ENCODE data around the gene LOX.

Gene LOX

DNA sequence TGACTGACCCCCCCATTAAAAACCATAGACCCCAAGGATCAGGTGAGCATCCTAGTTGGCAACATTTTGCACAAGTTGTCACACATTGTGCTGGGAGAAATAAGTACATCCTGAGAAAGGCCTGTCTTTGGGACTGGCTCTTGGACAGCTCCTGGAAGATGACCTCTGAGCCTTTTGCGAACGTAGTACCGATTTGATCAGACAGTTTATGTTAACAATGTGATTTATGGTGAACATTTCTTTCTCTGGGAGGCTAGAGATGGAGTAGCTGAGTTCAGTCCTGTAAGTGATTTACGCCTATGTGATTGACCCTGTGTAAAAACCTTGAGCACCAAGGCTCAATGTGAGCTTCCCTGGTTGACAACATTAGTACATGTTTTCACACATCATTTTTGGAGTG lies 41.7 kb downstream of the LOX start:
- H3K36me3 Mint-ChIP-seq: peaks cover 16% of the 10 kb centered on the region
- no peak overlapping the region for H3K27ac Mint-ChIP-seq
- H3K9me3 Mint-ChIP-seq: no peaks in the 10 kb centered on the region
- H3K4me1 Mint-ChIP-seq: no peaks in the 10 kb centered on the region
- no peaks in the 10 kb centered on the region for H3K27me3 Mint-ChIP-seq
- H3K4me3 Mint-ChIP-seq: no peak overlapping the region

DNA sequence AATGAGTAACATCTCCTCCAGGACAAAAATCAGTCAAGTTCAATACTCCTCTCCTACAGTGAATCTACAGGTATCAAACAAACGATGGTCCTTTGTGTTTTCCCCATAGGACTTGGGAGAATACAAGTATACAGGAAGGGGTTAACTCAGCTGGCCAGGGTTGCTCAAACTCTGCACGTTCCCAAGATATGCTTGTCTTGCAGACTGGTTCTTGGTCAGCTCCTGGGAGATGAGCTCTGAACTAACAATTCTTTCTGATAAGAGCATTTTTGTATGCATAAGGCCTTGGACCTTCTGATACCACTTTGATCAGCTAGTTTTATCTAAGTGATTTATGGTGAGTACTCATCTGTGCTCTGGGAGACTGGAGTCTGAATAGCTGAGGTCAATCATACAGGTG lies 42.1 kb downstream of the LOX start:
- Mint-ChIP-seq H3K4me3 (no peak overlapping the region), H3K4me1 (no peaks in the 10 kb centered on the region), H3K36me3 (peaks cover 16% of the 10 kb centered on the region), H3K27ac (no peak overlapping the region), H3K27me3 (no peaks in the 10 kb centered on the region), H3K9me3 (no peaks in the 10 kb centered on the region)

DNA sequence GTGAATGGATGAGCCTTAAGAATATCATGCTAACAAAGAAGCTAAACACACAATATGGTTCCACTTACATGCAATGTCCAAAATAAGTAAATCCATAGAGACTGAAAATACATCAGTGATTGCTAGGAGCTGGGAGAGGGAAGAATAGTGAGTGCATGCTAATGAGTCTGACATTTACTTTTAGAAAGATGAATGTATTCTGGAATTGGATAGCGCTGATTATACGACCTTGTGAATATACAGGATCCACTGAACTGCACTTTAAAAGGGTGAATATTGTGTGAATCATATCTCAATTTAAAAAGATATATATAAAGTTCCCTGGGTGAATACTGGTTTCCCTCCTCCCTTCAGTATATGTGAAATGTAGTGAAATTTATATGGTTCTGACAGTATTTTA lies 46.2 kb downstream of the LOX start:
- Mint-ChIP-seq H3K36me3 (peaks cover 21% of the 10 kb centered on the region), H3K4me1 (no peaks in the 10 kb centered on the region), H3K27ac (no peak overlapping the region), H3K27me3 (no peaks in the 10 kb centered on the region), H3K9me3 (no peaks in the 10 kb centered on the region), H3K4me3 (no peak overlapping the region)

DNA sequence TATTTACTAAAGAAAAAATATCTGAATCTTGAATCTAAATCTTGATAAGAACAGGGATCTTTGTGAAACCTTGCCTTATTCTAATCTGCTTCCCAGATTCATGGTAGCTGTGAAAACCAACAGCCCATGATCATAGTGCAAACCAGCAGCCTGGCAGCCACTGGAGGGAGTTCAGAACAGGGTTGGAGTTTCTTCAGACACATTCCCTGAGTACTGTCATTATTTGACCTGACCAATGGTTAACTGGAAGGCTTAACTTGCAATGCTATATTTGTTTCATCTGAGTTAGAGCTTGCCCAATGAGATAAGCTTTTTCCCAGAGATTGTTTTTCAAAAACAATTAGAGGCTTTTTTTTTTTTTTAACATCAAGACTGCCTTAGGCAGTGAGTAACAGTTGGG lies 47.8 kb downstream of the LOX start:
- peaks cover 27% of the 10 kb centered on the region for H3K36me3 Mint-ChIP-seq
- H3K4me1 Mint-ChIP-seq: no peaks in the 10 kb centered on the region
- no peaks in the 10 kb centered on the region for H3K9me3 Mint-ChIP-seq
- no peak overlapping the region for H3K4me3 Mint-ChIP-seq
- H3K27ac Mint-ChIP-seq: no peak overlapping the region
- H3K27me3 Mint-ChIP-seq: no peaks in the 10 kb centered on the region

DNA sequence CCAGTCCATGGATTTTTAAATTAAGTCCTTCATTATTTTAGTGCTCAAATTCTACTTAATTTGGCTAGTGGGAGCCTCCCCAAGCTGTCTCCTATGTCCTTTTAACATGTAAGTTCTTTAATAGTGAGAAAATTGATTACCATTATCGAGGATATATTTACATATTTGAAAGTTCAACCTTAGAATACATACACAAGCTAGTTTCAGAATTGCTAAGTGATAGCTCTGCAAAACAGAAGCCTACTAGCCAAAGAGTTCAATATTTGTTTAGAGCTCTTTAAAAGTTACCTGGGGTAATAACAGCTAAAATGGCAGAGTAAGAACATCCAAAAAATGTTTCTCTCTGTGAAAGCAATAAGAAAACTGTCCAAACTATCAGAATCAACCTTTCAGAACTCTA lies 48.2 kb downstream of the LOX start:
- H3K27ac Mint-ChIP-seq: no peak overlapping the region
- H3K4me3 Mint-ChIP-seq: no peak overlapping the region
- H3K36me3 Mint-ChIP-seq: peaks cover 23% of the 10 kb centered on the region
- no peaks in the 10 kb centered on the region for H3K9me3 Mint-ChIP-seq
- H3K4me1 Mint-ChIP-seq: no peaks in the 10 kb centered on the region
- no peaks in the 10 kb centered on the region for H3K27me3 Mint-ChIP-seq

DNA sequence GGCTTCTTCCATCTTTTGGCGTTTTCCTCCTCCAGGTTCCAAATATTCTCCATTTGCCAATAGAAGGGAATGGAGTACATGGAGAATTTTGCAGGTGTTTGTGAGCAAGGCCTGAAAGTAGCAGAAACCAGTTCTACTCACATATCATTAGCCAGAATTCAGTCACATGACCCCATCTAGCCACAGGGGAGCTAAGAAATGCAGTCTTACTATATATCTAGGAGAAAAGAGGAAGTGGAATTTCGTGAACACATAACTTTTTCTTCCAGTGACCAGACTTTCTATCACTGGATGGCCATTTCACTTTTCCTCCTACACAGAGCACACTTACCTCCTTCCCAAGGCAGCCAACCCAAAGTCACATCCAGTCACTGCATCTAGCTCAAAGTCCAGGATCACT lies 55.1 kb downstream of the LOX start:
- peaks cover 53% of the 10 kb centered on the region for H3K36me3 Mint-ChIP-seq
- peaks cover 7% of the 10 kb centered on the region for H3K9me3 Mint-ChIP-seq
- no peaks in the 10 kb centered on the region for H3K27me3 Mint-ChIP-seq
- no peak overlapping the region for H3K4me3 Mint-ChIP-seq
- no peak overlapping the region for H3K27ac Mint-ChIP-seq
- peaks cover 9% of the 10 kb centered on the region for H3K4me1 Mint-ChIP-seq

DNA sequence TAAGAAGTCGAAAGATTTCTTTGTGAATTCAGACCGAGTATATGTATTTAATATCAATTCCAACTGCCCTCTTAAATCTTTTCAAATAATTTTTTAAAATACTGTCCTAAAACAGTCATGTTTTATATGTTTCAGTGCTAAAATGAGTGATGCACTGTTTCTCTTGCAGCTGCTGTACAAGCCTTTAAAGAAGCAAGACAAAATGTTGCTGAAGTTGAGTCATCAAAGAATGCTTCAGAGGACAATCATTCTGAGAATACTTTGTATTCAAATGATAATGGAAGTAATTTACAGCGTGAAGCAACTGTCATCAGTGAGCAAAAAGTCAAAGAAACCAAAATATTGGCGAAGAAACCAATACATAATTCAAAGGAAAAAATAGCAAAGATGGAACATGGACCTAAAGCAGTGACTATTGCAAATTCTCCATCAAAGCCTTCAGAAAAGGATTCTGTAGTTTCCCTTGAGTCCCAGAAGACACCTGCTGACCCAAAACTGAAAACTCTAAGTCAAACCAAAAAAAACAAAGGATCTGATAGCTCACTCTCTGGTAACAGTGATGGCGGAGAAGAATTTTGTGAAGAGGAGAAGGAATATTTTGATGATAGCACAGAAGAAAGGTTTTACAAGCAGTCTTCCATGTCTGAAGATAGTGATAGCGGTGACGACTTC lies 58.0 kb downstream of the LOX start:
- peaks cover 7% of the 10 kb centered on the region for H3K9me3 Mint-ChIP-seq
- H3K27me3 Mint-ChIP-seq: no peaks in the 10 kb centered on the region
- peaks cover 9% of the 10 kb centered on the region for H3K4me1 Mint-ChIP-seq
- no peak overlapping the region for H3K4me3 Mint-ChIP-seq
- H3K27ac Mint-ChIP-seq: no peak overlapping the region
- peaks cover 44% of the 10 kb centered on the region for H3K36me3 Mint-ChIP-seq

DNA sequence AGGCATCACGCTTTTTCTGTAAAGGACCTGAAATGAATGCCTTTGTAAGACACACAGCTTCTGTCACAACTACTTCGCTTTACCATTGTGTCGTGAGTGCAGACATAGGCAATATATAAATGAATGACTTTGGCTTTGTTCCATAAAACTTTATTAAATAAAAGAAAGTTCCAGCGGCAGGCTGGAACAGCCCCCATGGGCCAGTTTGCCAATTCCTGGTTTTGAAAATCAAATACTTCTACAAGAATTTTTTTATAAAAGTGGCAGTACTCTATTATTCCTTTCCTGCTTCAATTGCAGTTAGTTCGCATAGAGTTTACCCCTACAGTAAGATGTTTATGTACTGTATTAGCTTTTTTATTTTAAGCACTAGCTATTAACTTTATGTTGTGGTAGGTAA lies 62.6 kb downstream of the LOX start:
- no peak overlapping the region for H3K4me3 Mint-ChIP-seq
- H3K27ac Mint-ChIP-seq: no peak overlapping the region
- no peaks in the 10 kb centered on the region for H3K27me3 Mint-ChIP-seq

DNA sequence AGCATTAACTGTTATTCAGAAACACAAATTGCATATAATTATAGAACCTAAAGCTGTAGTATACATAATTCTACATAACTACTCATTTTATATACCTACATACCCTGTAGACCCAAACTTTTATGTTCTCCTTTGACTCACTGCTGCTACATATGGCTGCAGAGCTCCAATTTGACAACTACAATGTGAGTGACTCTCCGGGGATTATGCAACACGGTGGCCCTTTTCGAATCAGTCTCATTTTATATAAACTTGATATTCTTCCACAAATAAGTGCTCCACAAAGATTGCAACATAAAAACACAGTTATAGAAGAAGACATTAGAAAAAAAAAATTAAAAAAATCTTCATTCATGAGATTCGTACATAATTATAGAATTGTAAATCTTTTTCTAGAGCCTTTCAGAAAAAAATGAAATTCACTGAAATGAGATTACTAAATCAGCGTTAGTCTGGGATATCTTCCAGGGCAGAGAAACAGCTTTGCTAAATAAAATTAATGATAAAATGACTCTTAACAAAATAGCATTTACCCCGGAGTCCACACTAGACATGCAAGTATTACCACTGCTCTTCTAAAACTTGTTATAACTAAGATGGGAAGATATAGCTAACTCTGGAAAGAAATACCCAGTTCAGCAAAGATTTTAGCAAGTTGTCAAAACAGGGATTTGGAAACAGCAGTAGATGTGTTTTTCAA lies 63.7 kb downstream of the LOX start:
- no peaks in the 10 kb centered on the region for H3K27me3 Mint-ChIP-seq
- H3K27ac Mint-ChIP-seq: no peak overlapping the region
- H3K4me3 Mint-ChIP-seq: no peak overlapping the region
- H3K36me3 Mint-ChIP-seq: peaks cover 12% of the 10 kb centered on the region
- H3K9me3 Mint-ChIP-seq: no peaks in the 10 kb centered on the region
- H3K4me1 Mint-ChIP-seq: peaks cover 14% of the 10 kb centered on the region

More for the DNA sequence above, 62.6 kb downstream of the LOX start:
- Mint-ChIP-seq H3K36me3 (peaks cover 15% of the 10 kb centered on the region), H3K4me1 (peaks cover 12% of the 10 kb centered on the region), H3K9me3 (peaks cover 4% of the 10 kb centered on the region)

All from activated naive CD4-positive, alpha-beta T cell treated with anti-CD3 and anti-CD28 coated beads, Interleukin-2, amount 50 U/mL, for 24 hours (primary cell).